NB4 (cell line): Measurements from ENCODE around the gene RANBP3.

Experiments
- DNase-seq: peaks from one replicate; pipeline ENCODE4 v3.0.0; 2010; ENCODE audit warnings: low read depth
- H3K4me3 ChIP-seq: one replicate; pipeline ENCODE4 v1.5.1; 2011; ENCODE audit warnings: mild to moderate bottlenecking, low read depth, low read length, moderate library complexity
- MYC ChIP-seq: IDR thresholded peaks from 2 replicates; pipeline ENCODE4 v1.6.1; 2011; ENCODE audit warnings: low read depth, low read length
- POLR2A ChIP-seq: IDR thresholded peaks from 2 replicates; pipeline ENCODE4 v1.6.1; 2011; ENCODE audit warnings: mild to moderate bottlenecking; ENCODE audit not compliant: insufficient read length; ENCODE audit errors: extremely low read depth
- TF ChIP-seq, protein P1 (sequence below): IDR thresholded peaks from 2 replicates; pipeline ENCODE4 v1.6.1; 2011; ENCODE audit warnings: low read depth, low read length
- TF ChIP-seq, protein P2 (sequence below): IDR thresholded peaks from one replicate; pipeline ENCODE4 v1.5.1; 2012; ENCODE audit warnings: low read depth, low read length

RANBP3 gene

DNA sequence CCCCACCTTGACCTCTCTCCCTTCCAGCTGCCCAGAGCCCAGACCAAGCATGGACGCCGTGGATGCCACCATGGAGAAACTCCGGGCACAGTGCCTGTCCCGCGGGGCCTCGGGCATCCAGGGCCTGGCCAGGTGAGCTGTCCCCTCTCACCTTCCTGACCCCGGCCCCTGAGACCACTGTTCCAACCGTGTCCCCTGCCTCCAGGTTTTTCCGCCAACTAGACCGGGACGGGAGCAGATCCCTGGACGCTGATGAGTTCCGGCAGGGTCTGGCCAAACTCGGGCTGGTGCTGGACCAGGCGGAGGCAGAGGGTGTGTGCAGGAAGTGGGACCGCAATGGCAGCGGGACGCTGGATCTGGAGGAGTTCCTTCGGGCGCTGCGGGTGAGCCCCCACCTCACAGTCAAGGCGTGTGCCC lies 63.6 kb downstream of the RANBP3 start:
- no peak for TF ChIP-seq MYC
- TF ChIP-seq, protein P1, sequence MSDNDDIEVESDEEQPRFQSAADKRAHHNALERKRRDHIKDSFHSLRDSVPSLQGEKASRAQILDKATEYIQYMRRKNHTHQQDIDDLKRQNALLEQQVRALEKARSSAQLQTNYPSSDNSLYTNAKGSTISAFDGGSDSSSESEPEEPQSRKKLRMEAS: no peak
- no peak for TF ChIP-seq POLR2A
- TF ChIP-seq, protein P2, sequence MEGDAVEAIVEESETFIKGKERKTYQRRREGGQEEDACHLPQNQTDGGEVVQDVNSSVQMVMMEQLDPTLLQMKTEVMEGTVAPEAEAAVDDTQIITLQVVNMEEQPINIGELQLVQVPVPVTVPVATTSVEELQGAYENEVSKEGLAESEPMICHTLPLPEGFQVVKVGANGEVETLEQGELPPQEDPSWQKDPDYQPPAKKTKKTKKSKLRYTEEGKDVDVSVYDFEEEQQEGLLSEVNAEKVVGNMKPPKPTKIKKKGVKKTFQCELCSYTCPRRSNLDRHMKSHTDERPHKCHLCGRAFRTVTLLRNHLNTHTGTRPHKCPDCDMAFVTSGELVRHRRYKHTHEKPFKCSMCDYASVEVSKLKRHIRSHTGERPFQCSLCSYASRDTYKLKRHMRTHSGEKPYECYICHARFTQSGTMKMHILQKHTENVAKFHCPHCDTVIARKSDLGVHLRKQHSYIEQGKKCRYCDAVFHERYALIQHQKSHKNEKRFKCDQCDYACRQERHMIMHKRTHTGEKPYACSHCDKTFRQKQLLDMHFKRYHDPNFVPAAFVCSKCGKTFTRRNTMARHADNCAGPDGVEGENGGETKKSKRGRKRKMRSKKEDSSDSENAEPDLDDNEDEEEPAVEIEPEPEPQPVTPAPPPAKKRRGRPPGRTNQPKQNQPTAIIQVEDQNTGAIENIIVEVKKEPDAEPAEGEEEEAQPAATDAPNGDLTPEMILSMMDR: no peak

DNA sequence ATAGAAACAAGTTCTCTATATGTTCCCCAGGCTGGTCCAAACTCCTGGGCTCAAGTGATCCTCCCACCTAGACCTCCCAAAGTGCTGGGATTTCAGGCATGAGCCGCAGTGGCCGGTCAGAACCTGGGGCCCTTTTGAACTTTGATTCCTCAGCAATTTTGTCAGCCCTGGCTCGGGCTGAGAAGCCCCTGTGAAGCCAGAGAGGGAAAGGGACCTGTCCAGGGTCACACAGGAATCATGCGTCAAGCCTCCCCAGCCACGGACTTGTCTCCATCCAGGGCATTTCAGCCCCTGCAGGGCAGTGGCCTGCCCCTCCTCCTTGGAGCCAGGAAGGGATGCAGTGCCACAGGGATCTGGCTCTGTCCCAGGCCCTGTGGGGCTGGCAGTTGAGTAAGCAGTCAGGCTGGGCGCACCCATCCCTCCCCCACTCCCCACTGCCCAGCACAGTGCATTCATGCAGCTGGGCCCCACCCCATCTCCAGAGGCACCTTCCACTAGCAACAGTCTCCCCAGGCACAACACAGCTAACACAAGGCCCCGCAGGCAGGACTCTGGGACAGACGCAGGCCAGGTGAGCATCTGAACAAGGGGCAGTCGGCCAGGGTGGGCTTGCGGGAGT lies 64.1 kb downstream of the RANBP3 start, which contains the start of gene CAPS:
Gene CAPS, plus strand, starts transcription at position 516 of the 619 bp plus-strand sequence. CDS start 153 bp downstream, outside the sequence.
- no peak for DNase-seq
- TF ChIP-seq MYC: no peak
- TF ChIP-seq, protein P1: no peak

More for the DNA sequence above, 63.6 kb downstream of the RANBP3 start:
- no peak for DNase-seq
- H3K4me3 ChIP-seq: no peak overlapping the region

DNA sequence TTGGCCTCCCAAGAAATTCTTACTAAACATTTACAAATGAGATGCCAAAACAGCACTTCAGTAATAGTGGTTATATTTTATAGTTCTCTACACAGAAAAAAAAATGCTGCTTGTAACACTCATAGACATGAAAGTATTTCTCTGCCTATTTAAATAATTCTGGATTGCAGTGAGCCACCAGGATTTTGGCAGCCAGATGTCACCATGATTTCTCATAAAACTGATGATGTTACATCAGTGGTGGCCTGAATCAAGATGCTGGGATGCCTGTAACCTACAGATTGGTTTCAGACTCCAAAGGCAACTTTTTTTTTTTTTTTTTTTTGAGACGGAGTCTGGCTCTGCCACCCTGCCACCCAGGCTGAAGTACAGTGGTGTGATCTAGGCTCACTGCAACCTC lies 66.6 kb downstream of the RANBP3 start:
- TF ChIP-seq MYC (no peak), POLR2A (no peak)
- TF ChIP-seq, protein P1: no peak
- TF ChIP-seq, protein P2: no peak
- no peak for DNase-seq
- no peak overlapping the region for H3K4me3 ChIP-seq

More for the DNA sequence above, 64.1 kb downstream of the RANBP3 start, which contains the start of gene CAPS:
- no peak within 1 kb of the TSS for H3K4me3 ChIP-seq

DNA sequence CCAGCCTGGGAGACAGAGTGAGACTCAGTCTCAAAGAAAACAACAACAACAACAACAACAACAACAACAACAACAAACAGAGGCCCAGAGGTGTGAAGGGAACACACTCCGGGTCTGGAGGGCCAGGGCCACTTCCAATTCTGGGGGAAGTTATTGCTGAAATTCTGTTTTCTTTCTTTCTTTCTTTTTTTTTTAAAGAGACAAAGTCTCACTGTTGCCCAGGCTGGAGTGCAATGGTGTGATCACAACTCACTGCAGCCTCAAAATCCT lies 67.4 kb downstream of the RANBP3 start:
- H3K4me3 ChIP-seq: no peak overlapping the region
- TF ChIP-seq, protein P2: no peak
- TF ChIP-seq, protein P1: no peak
- TF ChIP-seq POLR2A: no peak
- TF ChIP-seq MYC: no peak
- no peak for DNase-seq

DNA sequence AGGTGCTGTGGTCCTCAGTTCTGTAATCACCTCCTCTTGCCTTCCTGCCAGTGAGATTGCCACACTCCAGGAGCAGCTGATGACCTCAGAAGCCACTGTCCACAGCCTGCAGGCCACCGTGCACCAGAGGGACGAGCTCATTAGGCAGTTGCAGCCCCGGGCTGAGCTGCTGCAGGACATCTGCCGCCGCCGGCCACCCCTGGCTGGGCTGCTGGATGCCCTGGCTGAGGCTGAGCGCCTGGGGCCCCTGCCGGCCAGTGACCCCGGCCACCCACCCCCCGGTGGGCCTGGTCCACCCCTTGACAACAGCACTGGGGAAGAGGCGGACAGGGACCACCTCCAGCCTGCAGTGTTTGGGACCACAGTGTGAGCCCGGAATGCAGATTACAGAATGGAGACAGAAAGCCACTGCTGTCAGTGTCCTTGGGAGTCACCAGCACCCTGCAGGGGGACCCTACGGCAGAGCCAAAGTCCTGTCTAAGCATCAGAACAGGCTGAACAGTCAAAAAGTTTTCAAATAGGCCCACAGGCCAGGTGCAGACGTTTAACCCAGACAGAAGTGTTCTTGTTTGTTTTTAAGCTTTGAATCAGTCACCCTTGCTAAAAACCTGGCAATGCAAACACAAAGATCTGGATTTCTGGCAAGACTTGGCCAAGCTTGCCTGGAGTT lies 69.0 kb downstream of the RANBP3 start:
- no peak for DNase-seq
- TF ChIP-seq POLR2A: no peak
- TF ChIP-seq MYC: no peak
- TF ChIP-seq, protein P1: no peak
- TF ChIP-seq, protein P2: no peak
- H3K4me3 ChIP-seq: no peak overlapping the region

DNA sequence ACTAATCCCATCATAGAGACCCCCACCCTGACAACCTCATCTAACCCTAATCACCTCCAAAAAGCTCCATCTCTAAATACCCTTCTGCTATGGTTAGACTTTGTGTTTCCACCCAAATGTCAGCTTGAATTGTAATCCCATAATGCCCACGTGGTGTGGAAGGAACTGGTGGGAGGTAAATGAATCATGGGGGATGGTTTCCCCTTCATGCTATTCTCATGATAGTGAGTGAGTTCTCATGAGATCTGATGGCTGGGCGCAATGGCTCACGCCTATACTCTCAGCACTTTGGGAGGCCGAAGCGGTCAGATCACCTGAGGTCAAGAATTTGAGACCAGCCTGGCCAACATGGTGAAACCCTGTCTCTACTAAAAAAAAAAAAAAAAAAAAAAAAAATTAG lies 70.7 kb downstream of the RANBP3 start:
- H3K4me3 ChIP-seq: no peak overlapping the region
- DNase-seq: no peak
- TF ChIP-seq, protein P2: no peak
- TF ChIP-seq, protein P1: no peak
- TF ChIP-seq MYC: no peak
- TF ChIP-seq POLR2A: no peak
